ENCODE measurements around the gene FAM241B. TPM values are rescaled to one million over a fixed set of nuclear protein-coding genes. Genes with fewer than 3 reads are reported as not detected.

The FAM241B gene
- total RNA-seq, 2 donors from 2014 or later, result 1.7 to 3.2 TPM

DNA sequence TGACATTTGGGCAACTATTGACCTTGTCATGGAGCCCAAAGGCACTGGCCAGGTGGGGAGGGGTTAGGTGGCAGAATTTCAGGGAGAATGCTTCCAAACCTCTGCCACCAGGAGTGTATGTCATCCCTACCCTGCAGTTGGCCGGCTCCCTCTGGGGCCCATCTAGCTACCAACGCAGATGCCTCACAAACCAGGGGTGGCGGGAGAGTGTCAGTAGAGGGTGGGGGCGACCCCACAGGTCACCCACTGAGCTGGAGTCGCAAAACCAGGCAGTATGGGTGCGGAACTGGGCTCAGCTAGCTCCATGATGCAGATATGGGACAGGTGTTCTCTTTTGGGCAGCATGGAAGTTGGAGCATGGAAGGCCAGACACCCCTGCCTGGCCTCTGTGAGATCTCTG lies 51.4 kb downstream of the FAM241B start:
- DNase-seq (no peak), ATAC-seq (no peak)
- intact Hi-C loops (cut with DNase I, micrococcal nuclease), result no loop called here

DNA sequence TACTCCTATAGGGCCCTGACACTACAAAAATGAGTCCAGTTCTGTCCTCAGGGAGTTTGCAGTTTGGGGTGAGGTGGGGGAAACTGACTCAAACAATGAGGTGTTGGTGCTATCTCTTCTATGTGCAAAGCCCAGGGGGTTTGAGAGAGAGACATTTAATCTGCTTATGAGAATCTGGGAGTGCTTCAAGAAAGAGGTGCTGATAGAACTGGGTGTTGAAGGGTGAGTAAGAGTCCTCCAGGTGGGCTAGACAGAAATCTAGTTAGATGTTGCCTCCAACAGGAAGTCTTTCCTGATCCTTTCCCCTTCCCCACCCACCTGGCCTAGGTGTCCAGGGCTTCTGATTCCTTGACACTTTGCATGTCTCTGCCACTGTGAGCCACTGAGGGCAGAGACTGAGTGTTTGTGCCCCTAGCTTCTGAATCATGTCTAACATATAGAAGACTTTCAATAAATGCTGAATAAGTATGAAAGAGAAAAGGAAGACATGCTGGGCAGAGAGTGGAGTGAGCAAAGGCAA lies 53.0 kb downstream of the FAM241B start:
- intact Hi-C loops (cut with DNase I, micrococcal nuclease), result no loop called here
- DNase-seq, result no peak
- no peak for ATAC-seq

Other genes with a start within 250 kb of the FAM241B start
- 10 to 100 TPM in 1 of 2 donors, under 1 TPM in 1; 0.61 to 26.8 TPM for gene TACR2, start 213.3 kb upstream of the FAM241B start, total RNA-seq
- 100 to 1,000 TPM; 142 to 145 TPM for gene TSPAN15, start 178.8 kb upstream of the FAM241B start, total RNA-seq
- 1 to 10 TPM in 1 of 2 donors, under 1 TPM in 1; 0.81 to 2.4 TPM for gene NEUROG3, start 56.8 kb upstream of the FAM241B start, total RNA-seq
- 1 to 10 TPM in 1 of 2 donors, under 1 TPM in 1; 0.70 to 1.4 TPM for gene COL13A1, start 171.7 kb downstream of the FAM241B start, total RNA-seq